NCI-H1694 (cell line): ENCODE results near the gene SAPCD1.
"Not testable (repeated sequence)": the region's sequence is repeated elsewhere in the genome, so short reads cannot be mapped to it uniquely, and the experiment has no call there.

Source experiments
- DNase-seq: peaks from one replicate; lab custom pipeline; 2025; lab: John Stamatoyannopoulos, UW

The SAPCD1 gene

DNA sequence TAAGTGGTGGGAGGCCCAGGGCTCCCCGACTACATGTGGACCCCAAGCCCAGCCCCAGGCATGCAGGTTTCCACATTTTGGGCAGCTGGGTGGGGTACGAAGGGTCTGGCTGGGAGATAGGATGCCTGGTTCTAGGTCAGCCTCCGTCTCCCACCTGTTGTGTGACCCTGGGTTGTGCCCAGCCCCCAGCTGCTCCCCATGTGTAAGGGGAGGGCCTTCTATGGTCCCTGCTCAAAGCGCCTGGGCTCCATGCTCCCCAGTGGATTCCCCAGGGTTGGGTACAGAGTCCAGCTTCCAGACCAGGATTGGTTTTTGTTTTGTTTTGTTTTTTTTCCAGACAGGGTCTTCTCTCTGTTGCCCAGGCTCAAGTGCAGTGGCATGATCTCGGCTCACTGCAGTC is 15.7 kb downstream of the SAPCD1 start:
- DNase-seq: no peak

DNA sequence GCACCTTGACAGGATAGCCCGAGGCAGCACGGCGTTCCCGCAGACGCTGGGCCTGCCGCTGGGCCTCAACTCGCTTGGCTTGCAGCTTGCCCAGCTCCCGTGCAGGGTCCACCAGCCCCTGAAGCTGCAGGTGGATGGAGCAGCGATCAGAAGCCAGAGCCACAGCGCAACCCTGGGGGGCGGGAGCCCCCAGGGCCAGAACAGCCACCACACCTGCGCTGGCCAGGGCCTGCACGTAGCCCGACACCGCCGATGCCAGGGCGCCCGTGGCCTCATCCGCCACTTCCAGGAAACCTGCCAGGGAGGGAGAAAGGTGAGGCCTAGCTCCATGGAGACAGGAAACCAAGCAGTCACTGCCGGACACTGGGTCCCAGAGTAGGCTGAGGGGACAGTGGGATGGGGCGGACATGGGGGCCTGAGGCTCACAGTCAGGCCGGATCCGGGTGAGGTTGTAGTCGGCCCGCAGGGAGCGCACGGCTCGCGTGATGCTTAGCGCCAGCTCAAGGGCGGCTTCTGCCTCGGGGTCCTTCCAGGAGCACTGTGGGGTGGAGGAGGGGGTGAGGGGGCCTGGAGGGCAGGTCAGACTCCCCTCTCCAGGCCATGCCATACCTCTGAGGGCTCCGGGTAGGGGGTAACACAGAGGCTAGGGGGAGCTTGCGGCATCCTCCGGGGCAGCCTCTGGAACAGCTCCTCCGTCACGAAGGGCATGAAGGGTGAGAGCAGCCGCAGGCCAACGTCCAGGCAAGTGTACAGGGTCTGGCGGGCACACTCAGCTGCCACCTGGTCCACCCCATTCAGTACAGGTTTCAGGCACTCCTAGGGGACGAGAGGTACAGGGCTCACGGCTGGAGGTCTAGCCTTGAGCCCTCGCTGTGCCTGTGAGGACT is 16.8 kb downstream of the SAPCD1 start:
- DNase-seq: no peak

GRCh38 chr6:31779908-31780307 is 17.5 kb downstream of the SAPCD1 start:
- no peak for DNase-seq

DNA sequence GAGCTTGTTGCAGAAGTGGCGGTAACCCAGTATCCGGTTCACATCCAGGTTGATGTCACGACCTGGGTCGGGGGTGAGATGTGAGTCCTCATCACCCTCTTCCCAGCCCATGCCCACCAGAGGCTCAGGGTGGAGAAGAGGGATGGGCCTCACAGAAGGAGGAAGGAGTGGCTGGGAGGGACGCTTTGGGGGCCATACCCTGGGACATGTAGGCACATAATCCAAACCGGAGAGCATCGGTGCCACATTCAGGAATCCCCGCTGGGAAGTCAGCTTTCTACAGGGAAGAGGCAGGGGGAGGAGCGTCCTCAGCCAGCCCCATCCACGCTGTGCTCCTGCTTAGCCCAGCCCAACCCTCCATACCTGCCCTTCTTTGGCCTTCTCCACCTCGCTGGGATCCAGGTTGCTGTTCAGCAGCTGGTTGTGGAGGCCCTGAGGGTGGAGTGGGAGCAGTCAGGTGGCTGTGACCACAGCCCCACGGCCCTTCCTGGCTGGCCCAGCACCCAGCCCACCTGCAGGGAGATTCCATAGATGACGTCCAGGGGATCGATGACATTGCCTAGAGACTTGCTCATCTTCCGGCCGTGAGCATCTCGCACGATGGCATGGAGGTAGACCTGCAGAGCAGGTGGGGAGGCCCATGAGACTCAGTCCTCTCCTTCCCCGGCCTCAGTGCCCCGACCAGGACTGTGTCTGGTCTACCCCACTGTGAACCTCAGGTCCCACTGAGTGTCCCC is 18.2 kb downstream of the SAPCD1 start:
- no peak for DNase-seq

- DNase-seq: no peak
Observed at GRCh38 chr6:31781244-31782125, 19.0 kb downstream of the SAPCD1 start.

DNA sequence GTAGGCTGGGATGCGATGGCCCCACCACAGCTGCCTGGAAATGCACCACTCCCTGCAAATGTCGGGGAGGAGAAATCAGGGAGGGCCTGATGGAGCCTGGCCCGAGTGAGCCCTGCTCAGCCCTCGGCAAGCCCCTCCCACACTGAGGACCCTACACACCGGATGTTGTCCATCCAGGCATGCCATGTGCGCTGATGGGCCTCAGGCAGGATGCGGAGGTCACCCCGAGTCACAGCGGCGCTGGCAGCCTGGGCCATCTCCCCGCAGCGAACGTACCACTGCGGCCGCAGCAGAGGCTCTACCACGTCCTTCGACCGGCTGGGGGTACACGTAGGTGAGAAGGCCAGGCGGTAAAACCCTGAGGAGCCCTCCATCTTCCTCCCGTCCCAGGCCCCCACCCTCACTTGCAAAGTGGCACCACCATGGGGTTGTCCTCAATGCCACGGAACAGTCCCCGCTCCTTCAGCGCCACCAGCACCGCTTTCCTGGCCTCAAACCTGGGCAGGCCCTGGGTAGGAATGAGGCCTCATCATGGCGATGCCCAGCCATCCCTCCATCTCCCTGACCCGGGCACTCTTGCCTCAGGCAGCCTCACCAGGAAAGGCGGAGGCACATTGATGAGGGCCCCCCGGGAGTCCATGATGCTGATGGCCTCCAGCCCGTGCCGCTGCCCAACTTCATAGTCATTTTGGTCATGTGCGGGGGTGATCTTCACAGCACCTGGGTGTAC is 19.8 kb downstream of the SAPCD1 start:
- DNase-seq: no peak

DNA sequence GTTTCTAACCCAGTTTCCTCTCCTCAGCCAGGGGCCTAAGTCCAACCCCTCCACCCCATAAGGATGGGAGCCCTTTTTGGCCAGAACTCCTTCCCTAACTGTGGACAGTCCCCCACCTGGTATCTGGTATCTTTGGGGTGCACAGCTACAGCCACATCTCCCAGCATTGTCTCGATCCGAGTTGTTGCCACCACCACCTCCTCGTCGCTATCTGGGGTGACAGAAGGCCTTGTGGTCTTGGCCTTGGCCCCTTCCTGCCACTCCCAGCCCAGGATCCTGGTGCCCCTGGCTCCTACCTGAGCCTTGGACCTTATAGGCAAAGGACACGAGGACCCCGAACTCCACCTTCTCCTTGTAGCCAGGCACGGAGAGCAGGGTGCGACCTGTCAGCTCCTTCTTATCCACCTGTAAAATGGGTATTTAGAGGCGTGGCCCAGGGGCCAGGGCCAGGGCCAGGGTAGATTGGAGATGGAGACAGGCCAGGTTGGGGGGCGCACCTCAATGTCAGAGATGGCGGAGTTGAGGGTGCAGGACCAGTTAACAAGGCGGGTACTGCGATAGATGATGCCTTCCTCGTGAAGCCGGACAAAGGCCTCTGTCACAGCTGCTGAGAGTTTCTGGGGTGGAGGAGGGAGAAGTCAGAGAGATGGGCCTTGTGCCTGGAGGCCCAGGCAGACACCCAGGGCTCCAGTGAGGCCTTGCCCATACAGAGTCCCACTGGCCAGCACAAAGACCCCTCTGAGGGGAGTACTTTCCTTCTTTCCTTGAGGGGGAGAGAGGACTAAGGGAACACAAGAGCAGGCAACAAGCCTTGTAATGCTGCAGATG is 21.9 kb downstream of the SAPCD1 start:
- no peak for DNase-seq

DNA sequence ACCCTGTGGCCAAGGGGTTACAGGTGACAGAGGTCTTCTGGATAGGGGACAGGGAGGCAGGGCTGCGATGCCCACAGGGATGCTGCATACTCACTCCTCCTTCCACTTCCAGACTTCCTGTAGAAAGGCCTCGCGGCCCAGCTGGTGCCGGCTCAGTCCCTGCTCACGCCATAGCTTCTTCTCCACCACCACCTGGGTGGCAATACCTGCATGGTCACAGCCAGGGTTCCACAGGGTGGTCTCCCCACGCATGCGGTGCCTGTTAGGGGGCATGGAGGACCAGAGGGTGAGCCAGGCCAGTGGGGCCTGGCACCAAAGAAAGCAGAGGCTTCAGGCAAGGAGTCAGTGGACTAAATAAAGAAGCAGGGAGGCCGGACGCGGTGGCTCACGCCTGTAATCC is 23.0 kb downstream of the SAPCD1 start:
- no peak for DNase-seq

GRCh38 chr6:31791324-31792089 is 29.1 kb downstream of the SAPCD1 start:
- peak; percentile 53 for DNase-seq

DNA sequence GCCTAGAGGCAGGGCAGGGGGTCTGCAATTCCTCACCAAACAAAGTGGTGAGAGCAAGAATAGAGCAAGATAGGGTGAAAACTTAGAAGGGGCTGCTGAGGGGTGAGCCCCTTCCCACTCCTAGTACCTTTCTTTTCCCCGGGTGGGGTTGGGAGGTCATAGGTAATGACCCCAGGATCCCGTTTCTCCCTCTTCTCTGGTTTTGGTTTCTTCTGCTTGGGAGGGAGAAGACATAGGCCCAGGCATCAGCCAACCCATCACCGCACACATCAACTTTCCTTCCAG is 29.6 kb downstream of the SAPCD1 start:
- DNase-seq: no peak

DNA sequence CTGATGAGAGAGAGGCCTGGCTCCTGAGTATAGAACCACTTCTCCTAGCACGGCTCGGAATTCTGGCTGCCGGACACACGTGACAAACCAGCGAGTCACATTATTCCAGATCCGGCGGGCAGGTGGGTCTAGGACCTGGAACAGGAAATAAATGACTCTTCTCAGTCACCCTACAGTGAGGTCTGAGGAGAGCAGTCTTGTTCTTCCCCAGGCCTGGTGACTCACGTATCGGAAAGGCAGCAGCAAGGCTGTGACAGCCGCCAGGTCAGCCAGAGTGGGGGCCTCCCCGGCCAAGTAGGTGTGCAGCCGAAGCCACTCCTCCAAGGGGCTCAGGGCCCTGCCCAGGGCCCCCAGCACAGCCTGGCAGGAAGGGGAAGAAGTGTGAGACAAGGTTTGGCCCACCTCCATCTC is 30.3 kb downstream of the SAPCD1 start:
- no peak for DNase-seq

DNA sequence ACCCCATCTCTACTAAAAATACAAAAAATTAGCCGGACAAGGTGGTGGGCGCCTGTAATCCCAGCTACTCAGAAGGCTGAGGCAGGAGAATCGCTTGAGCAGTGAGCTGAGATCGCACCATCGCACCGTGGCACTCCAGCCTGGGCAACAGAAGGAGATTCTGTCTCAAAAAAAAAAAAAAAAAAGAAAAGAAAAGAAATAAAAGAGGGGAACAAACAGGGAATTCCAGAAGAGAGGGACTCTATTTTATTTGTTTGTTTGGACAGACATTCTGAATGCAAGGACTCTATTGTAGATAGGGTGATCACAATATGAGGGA is 31.4 kb downstream of the SAPCD1 start:
- DNase-seq: not testable (repeated sequence)

DNA sequence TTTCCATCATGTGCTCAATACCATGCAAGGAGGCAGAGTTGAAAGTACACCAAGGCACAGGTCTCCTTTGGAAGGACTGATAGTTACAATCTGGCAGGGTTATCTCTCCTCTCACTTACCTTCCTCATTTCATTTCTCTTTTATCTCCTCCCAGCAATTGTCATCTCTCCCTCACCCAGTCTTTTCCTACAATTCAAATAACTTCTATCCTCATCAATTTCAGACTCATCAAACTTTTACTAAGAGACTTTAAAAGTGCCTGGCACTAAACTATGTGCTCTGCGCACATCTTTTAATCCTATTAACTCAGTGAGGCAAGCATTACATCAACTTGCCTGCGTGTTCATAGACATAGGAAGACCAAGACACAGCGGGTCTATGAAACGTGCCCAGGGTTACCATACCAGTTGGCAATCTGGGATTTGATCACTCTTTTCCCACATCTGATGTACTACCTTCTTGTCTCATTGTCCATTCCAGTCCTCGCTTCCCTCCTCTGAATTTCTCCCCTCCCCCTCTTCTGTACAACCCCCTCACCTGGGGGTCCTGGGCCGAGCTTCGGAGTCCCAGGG is 31.9 kb downstream of the SAPCD1 start:
- DNase-seq: no peak

DNA sequence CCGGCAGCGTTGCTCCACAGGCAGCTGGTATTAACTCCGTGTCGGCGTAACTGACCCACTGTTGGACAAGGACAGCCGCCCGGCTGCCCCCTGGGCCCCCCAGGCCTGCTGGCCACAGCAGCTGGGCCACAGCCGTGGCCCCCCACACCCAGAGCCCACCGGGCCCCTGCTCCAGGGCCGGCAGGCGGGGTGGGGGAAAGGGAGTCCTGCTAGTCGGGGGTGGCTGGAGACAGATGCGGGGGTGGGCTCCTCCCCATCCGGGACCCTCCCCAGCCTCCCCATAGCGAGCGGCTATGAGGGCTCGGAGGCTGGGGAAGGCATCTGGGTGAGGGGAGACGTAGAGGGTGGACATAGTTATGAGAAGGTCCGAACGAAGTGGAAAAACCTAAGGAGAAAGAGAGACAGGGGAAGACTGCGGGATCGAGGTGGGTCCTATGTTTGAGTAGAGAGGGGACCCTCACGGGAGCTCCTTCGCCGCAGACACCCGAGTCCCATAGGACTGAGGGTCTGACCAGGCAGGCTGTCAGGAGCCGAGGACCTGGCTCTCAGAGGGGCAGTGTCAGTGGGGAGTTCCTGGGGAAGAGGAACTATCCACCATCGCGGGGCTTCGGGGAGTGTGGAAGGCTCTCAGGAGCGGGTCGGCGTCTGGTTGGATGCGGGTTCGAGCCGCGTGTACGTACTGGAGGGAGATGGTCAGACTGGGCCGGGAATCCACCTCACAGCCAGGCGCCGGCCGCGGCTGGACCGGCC is 32.6 kb downstream of the SAPCD1 start:
- no peak for DNase-seq

DNA sequence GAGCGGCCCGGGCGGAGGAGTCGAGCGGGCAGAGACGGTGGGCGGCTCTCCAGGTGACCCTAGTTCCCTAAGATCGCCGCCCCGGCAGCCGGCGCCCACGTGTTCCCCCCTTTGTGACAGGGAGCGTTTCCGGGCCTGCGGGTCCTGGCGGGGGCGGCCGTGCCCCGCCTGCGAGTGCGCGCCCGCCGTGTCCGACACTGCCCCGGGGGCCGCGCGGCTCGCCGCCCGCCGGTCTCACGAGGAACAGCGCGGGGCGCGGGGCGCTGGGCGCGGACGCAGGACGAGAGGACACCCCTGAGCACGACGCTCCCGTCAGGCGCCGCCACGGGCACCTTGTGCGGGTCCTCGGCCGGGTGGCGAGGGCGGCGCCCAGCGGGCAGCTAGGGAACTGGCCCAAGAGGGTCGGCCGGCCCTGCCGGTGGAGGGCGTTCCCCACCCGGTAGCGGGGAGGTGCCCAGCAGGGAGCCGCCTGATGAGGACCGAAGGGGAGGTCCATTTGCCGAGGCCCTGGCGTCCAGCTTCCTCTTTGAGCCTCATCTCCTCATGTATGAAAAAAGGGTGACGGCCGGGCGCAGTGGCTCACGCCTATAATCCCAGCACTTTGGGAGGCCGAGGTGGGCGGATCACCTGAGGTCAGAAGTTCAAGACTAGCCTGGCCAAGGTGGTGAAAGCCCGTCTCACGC is 33.3 kb downstream of the SAPCD1 start, which contains the start of gene VARS1:
VARS1 (minus strand) TSS at position 137 of the 683 bp plus-strand sequence. CDS start 535 bp downstream, outside the sequence.
- peak; percentile 35 for DNase-seq

DNA sequence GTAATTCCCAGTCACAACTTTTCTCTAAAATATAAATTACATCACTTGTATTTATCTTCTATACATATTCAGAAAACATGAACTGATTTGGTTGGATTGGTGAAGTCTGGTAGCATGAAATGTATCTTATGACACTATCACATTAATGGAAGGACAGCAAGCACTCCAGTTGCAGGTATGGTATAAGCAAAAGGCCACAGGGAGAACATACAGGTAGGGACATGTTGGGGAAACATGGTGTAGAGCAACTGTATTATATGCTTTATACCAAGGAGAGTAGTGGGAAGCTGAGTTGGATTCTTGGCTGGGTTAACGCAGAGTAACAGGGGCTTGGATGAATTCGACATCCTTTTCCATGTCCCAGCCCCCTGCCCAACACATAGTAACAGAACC is 34.5 kb downstream of the SAPCD1 start:
- no peak for DNase-seq

- DNase-seq: no peak
Observed at GRCh38 chr6:31797588-31797987, 35.1 kb downstream of the SAPCD1 start.

- no peak for DNase-seq
Observed at GRCh38 chr6:31799781-31800180, 37.3 kb downstream of the SAPCD1 start.
